Measurements from ENCODE around the gene C1QL4. TPM values are rescaled to one million over a fixed set of nuclear protein-coding genes. Genes with fewer than 3 reads are reported as not detected.

The C1QL4 gene
- total RNA-seq, 2 donors from 2014 or later: 1.3 TPM; not detected in 1

GRCh38 chr12:49328816-49329215 lies 8.2 kb downstream of the C1QL4 start:
- no peak for TF ChIP-seq CTCF (IDR thresholded peaks at IDR 0.05)
- TF ChIP-seq POLR2A (IDR thresholded peaks at IDR 0.05): no peak
- TF ChIP-seq POLR2AphosphoS5 (IDR thresholded peaks at IDR 0.05): no peak
- no peaks in the 10 kb centered on the region for H3K36me3 ChIP-seq
- no peak overlapping the region for H3K27ac ChIP-seq
- peaks cover 4% of the 10 kb centered on the region for H3K4me1 ChIP-seq (replicated peaks)
- H3K9me3 ChIP-seq: no peaks in the 10 kb centered on the region
- no peak for DNase-seq (ENCODE audit: low spot score)
- no peak overlapping the region for H3K4me3 ChIP-seq
- 99% methylated on average over 12 of the region's 12 CpGs for WGBS
- H3K27me3 ChIP-seq (replicated peaks; ENCODE audit: insufficient read depth): peaks cover 2% of the 10 kb centered on the region
- intact Hi-C loops (cut with DNase I): no loop called here

- WGBS: 94% methylated on average over 2 of the region's 2 CpGs
- intact Hi-C loops (cut with DNase I): no loop called here
- H3K27me3 ChIP-seq (replicated peaks; ENCODE audit: insufficient read depth): no peaks in the 10 kb centered on the region
- no peaks in the 10 kb centered on the region for H3K9me3 ChIP-seq
- no peak for TF ChIP-seq POLR2AphosphoS5 (IDR thresholded peaks at IDR 0.05)
- no peak for TF ChIP-seq CTCF (IDR thresholded peaks at IDR 0.05)
- TF ChIP-seq POLR2A (IDR thresholded peaks at IDR 0.05): no peak
- H3K36me3 ChIP-seq: no peaks in the 10 kb centered on the region
- H3K27ac ChIP-seq: no peak overlapping the region
- H3K4me1 ChIP-seq (replicated peaks): peaks cover 4% of the 10 kb centered on the region
- DNase-seq (ENCODE audit: low spot score): no peak
- no peak overlapping the region for H3K4me3 ChIP-seq
Observed at GRCh38 chr12:49327887-49328286, 9.1 kb downstream of the C1QL4 start.

- Histone ChIP-seq H3K36me3 (no peaks in the 10 kb centered on the region), H3K9me3 (no peaks in the 10 kb centered on the region), H3K27ac (no peak overlapping the region), H3K27me3 (replicated peaks; ENCODE audit: insufficient read depth) (no peaks in the 10 kb centered on the region), H3K4me3 (no peak overlapping the region), H3K4me1 (replicated peaks) (peaks cover 4% of the 10 kb centered on the region)
- TF ChIP-seq POLR2A (IDR thresholded peaks at IDR 0.05) (no peak), POLR2AphosphoS5 (IDR thresholded peaks at IDR 0.05) (no peak), CTCF (IDR thresholded peaks at IDR 0.05) (no peak)
- intact Hi-C loops (cut with DNase I): no loop called here
- DNase-seq (ENCODE audit: low spot score): no peak
Observed at GRCh38 chr12:49327368-49327767, 9.6 kb downstream of the C1QL4 start.

GRCh38 chr12:49325606-49326005 lies 11.4 kb downstream of the C1QL4 start:
- H3K27ac ChIP-seq: no peak overlapping the region
- H3K4me3 ChIP-seq: no peak overlapping the region
- H3K4me1 ChIP-seq (replicated peaks): no peaks in the 10 kb centered on the region
- WGBS: 94% methylated on average over 6 of the region's 6 CpGs
- H3K9me3 ChIP-seq: no peaks in the 10 kb centered on the region
- TF ChIP-seq POLR2AphosphoS5 (IDR thresholded peaks at IDR 0.05) (no peak), CTCF (IDR thresholded peaks at IDR 0.05) (no peak), POLR2A (IDR thresholded peaks at IDR 0.05) (no peak)
- DNase-seq (ENCODE audit: low spot score): no peak
- H3K36me3 ChIP-seq: no peaks in the 10 kb centered on the region
- H3K27me3 ChIP-seq (replicated peaks; ENCODE audit: insufficient read depth): no peaks in the 10 kb centered on the region
- intact Hi-C loops (cut with DNase I): no loop called here

- no peaks in the 10 kb centered on the region for H3K9me3 ChIP-seq
- no peaks in the 10 kb centered on the region for H3K36me3 ChIP-seq
- no peaks in the 10 kb centered on the region for H3K4me1 ChIP-seq (replicated peaks)
- no peak for DNase-seq (ENCODE audit: low spot score)
- TF ChIP-seq CTCF (IDR thresholded peaks at IDR 0.05) (no peak), POLR2AphosphoS5 (IDR thresholded peaks at IDR 0.05) (no peak), POLR2A (IDR thresholded peaks at IDR 0.05) (no peak)
- peak overlapping the region; percentile 44 to 46 for H3K4me3 ChIP-seq
- intact Hi-C loops (cut with DNase I): no loop called here
- no peaks in the 10 kb centered on the region for H3K27me3 ChIP-seq (replicated peaks; ENCODE audit: insufficient read depth)
- no peak overlapping the region for H3K27ac ChIP-seq
- 9% methylated on average over 19 of the region's 19 CpGs for WGBS
Observed at GRCh38 chr12:49323524-49324097, 13.4 kb downstream of the C1QL4 start.
